Limb (tissue), 2 donors: Measurements from ENCODE around the gene SLC12A1.
A peak's percentile ranks its signal among the peaks of the same experiment; 100 is the strongest.

Source experiments
- DNase-seq, 2 donors: peaks; one replicate each; pipeline ENCODE4 v3.0.0-alpha.2; 2016; ENCODE audit errors: extremely low spot score in 2 of 2

SLC12A1 gene

GRCh38 chr15:48205981-48206380 is at the start of gene SLC12A1:
SLC12A1 (plus strand) TSS chr15:48206302; CDS start chr15:48207720, 1,418 bp downstream.
- DNase-seq = no peak

- DNase-seq = no peak
Measured at GRCh38 chr15:48168616-48169015, 37.5 kb upstream of the SLC12A1 start.

- no peak for DNase-seq
Measured at GRCh38 chr15:48170981-48171380, 35.1 kb upstream of the SLC12A1 start.

- DNase-seq = no peak
Measured at GRCh38 chr15:48175126-48175525, 31.0 kb upstream of the SLC12A1 start.

GRCh38 chr15:48176112-48176511 is 30.0 kb upstream of the SLC12A1 start:
- no peak for DNase-seq

GRCh38 chr15:48176957-48177356 is 29.1 kb upstream of the SLC12A1 start:
- DNase-seq = no peak

- peak in 1 of 2 donors; percentile 68 for DNase-seq
Measured at GRCh38 chr15:48177383-48177765, 28.7 kb upstream of the SLC12A1 start.

- peak; percentile 58 to 89 for DNase-seq
Measured at GRCh38 chr15:48177766-48178647, 28.1 kb upstream of the SLC12A1 start, which contains the start of gene MYEF2. MYEF2 (minus strand) TSS chr15:48178295; CDS start chr15:48178237, 58 bp downstream.

GRCh38 chr15:48178648-48178931 is 27.5 kb upstream of the SLC12A1 start:
- DNase-seq = no peak

GRCh38 chr15:48182749-48183148 is 23.4 kb upstream of the SLC12A1 start:
- DNase-seq = no peak

- no peak for DNase-seq
Measured at GRCh38 chr15:48185529-48185928, 20.6 kb upstream of the SLC12A1 start.

- DNase-seq = no peak
Measured at GRCh38 chr15:48186271-48186670, 19.8 kb upstream of the SLC12A1 start.

GRCh38 chr15:48190932-48191573 is 15.0 kb upstream of the SLC12A1 start:
- DNase-seq = peak; percentile 84 to 88

- peak in 1 of 2 donors; percentile 44 for DNase-seq
Measured at GRCh38 chr15:48191574-48192225, 14.4 kb upstream of the SLC12A1 start, which contains the start of gene CTXN2. CTXN2 (plus strand) TSS chr15:48191665; CDS start chr15:48201301, 9,636 bp downstream.

GRCh38 chr15:48202068-48202467 is 4.0 kb upstream of the SLC12A1 start:
- DNase-seq = no peak

- DNase-seq = no peak
Measured at GRCh38 chr15:48221261-48221660, 15.2 kb downstream of the SLC12A1 start.

- DNase-seq = no peak
Measured at GRCh38 chr15:48221885-48222284, 15.8 kb downstream of the SLC12A1 start.

- DNase-seq = no peak
Measured at GRCh38 chr15:48222627-48223026, 16.5 kb downstream of the SLC12A1 start.

- no peak for DNase-seq
Measured at GRCh38 chr15:48225771-48226170, 19.7 kb downstream of the SLC12A1 start.

- no peak for DNase-seq
Measured at GRCh38 chr15:48230498-48230897, 24.4 kb downstream of the SLC12A1 start.

GRCh38 chr15:48233246-48233645 is 27.1 kb downstream of the SLC12A1 start:
- no peak for DNase-seq

- DNase-seq = no peak
Measured at GRCh38 chr15:48239334-48239733, 33.2 kb downstream of the SLC12A1 start.
